Measurements from ENCODE around the gene PANK1.

GRCh38 chr10:89652806-89653370, 7.8 kb upstream of the PANK1 start:
- TF ChIP-seq CTCF (IDR thresholded peaks at IDR 0.05; ENCODE audit: low read length) (no peak), EZH2phosphoT487 (IDR thresholded peaks at IDR 0.05; ENCODE audit: low read length) (no peak), EZH2 (optimal IDR thresholded peaks at IDR 0.05; ENCODE audit: low read depth, low read length) (no peak)
